GM18907 (cell line): ENCODE measurements around the gene MAOA.
"Not testable (repeated sequence)": the region's sequence is repeated elsewhere in the genome, so short reads cannot be mapped to it uniquely, and the experiment has no call there.

Source experiments
- ATAC-seq: cut with Tn5 transposase; IDR thresholded peaks from one replicate; pipeline ENCODE4 v1.9.1; 2021; ENCODE audit warnings: mild to moderate bottlenecking, moderate library complexity; ENCODE audit not compliant: unreplicated experiment

Gene MAOA

DNA sequence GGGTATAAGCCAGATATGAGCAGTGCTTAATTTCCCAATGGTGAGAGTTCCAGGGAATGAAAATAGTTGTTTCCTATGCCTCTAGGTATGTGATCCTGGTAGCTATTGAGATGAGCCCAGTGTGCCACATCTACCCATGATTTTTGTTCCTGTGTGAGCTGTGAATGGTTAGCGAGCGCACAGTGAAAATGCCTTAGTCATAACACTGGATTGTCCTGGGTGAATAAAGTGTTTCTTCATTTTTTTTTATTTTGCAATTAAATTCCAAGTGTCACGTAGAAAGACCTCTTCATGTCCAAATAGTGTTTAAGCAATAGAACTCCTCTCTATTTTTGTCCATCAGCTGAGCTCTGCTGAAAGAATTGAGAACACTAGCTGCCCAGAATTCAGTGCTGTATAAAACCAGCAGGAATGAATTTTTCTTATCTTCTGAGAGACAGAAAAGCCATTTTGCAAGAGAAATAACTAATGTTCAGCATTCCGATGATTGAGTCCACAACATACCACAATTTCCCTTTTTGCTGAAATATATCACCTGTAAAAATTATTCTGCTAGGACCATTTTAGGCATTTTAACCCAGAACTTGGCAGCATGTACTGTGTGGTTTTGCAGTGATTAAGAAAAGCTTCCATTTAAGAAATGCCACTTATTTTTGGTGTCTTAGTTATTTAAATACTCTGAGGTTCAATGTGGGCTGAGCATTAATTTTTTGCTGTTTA lies 5.6 kb downstream of the MAOA start:
- ATAC-seq = no peak

DNA sequence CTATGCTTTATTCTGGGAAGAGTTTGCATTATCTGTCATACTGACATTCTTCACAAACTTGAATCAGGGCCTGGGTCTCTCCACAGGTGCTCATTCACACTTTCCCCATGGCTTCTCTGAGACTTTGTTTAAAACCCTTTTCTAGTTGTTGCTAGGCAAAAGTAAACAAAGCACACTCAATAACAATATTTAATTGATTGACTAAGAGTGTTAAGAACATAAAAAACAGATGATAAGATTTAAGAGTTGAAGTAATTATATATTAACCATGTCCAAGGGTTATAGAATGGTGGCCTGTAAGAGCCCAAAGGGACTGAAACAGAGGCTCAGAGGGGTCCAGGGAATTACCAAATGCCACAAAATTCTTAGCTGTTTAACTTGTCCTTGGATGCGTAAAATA lies 7.1 kb downstream of the MAOA start:
- ATAC-seq = no peak

DNA sequence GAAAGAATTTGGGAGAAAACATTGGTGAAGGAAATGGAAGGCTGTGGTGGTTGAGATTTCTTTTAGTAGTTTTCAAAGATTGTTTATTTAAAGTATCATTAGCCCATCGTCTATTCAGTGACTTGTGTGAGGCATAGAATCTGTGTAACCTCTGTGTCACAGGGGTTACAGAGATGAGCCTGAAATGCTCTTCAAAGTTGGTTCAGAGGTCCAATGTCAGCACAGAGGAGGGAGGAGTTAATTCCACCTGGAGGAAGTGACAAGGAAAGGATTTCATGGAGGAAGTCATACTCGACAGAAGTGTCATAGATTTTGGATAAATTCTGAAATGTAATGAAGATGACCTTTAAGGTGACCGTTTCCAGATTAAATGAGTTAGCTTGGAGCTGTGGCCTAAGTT lies 8.2 kb downstream of the MAOA start:
- no peak for ATAC-seq

DNA sequence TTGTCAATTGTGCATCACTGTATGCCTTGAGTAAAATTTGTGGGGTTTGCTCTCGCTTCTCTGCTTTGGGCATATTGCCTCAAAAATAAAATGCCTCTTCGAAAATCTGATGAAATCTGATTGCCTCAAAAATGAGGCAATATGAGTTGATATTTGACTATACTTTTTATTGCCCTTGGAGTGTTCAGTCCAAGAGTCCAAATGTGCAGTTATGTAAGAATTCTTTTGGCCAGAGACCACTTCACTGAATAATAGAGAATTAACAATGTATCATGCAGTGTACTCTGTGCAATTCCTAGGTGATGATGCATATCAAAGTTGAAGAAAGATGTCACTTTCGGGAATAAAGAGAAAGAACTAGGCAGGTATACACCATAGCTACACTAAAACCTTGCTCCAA lies 8.6 kb downstream of the MAOA start:
- ATAC-seq = no peak

DNA sequence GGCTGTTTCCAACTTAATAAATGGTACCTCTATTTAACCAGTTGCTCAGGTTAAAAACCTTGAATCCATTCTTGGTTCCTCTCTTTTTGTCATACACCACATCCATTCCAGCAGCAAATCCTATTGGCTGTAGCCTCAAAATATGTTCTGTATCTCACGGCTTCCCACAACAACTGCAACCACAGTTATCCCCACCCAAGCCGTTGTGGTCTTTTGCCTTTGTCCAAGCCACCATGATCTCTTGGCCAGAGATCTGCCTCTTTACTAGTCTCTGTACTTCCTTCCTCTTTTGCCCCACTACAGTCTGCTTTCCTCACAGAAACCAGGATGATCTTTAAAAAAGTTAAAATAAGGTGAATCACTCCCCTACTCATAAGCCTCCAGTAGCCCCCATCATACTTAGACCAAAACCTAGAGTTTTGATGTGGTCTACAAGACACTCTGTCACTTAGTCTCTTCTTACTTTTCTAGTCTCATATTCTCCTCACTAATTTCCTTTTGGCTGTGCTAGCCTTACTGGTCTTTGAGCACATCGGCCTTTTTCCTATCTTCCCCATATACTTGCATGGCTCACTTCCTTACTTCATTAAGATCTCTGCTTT lies 10.3 kb downstream of the MAOA start:
- ATAC-seq = no peak

DNA sequence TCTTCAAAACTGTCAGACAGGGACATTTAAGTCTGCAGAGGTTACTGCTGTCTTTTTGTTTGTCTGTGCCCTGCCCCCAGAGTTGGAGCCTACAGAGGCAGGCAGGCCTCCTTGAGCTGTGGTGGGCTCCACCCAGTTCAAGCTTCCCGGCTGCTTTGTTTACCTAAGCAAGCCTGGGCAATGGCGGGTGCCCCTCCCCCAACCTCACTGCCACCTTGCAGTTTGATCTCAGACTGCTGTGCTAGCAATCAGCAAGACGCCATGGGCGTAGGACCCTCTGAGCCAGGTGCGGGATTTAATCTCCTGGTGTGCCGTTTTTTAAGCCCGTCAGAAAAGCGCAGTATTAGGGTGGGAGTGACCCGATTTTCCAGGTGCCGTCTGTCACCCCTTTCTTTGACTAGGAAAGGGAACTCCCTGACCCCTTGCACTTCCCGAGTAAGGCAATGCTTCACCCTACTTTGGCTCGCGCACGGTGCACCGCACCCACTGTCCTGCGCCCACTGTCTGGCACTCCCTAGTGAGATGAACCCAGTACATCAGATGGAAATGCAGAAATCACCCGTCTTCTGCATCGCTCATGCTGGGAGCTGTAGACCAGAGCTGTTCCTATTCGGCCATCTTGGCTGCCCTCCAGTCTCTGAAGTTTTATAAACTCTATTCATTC lies 20.0 kb downstream of the MAOA start:
- ATAC-seq = not testable (repeated sequence)

DNA sequence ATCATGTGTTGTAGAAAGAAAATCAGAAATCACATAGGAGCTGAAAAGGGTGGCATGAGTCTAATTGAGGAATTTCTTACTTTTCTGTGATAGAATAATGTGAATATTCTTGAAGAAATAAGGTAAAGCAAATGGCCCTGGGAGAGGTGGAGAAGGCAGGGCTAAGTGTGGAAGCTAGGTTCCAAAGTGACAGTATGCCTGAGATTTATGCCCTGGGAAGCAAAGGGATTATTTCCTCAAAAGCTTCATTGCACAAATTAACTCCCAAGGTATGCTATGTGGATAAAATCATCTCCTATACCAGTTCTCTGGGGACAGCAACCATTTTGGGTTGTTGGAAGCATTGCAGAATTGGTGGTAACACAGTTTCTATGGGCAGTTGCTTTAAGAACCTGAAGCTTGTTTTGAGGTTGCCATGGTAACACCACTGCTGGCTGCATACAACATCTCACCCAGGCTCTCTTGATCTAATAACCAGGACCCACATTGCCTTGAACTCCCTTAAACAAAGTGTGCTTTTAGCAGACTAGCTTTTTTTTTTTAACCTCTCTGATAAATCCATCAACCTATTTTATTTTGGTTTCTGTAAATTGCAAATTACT lies 21.0 kb downstream of the MAOA start:
- no peak for ATAC-seq

DNA sequence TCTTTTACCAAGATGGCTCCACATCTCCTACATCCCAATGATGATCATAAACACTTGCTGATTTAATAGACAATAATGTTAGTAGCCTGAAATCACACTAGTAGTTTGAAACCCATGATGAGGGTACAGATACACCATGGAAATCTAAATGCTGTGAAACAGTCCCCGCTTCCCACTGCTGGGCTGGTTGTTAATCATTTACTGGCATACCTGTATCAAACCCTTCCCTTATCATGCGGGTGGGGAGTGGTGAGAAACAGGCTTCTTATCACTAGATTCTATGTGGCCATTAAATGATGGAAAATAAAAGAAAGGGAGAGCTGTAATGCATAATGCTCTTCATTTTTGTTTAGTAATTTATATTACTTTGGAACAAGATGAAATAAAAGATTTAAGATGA lies 21.9 kb downstream of the MAOA start:
- ATAC-seq = no peak

DNA sequence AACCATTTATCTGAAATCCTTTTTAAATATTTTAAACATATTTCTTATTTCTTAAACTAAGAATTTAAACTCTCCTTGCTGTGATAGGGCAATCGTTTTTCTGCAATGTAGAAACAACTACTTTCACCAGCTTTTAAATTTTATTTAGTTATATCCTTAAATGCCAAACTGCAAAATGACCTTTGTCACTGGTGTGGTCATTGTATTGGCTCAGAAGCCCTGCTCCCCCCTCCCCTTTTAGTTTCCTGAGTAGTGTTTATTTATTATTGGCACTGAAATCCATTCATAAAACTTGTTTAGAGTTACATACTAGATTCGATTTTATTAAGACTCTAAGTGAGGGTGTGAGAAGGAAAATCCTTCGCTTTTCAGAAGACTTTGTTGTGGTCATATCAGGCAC lies 23.0 kb downstream of the MAOA start:
- ATAC-seq = no peak

DNA sequence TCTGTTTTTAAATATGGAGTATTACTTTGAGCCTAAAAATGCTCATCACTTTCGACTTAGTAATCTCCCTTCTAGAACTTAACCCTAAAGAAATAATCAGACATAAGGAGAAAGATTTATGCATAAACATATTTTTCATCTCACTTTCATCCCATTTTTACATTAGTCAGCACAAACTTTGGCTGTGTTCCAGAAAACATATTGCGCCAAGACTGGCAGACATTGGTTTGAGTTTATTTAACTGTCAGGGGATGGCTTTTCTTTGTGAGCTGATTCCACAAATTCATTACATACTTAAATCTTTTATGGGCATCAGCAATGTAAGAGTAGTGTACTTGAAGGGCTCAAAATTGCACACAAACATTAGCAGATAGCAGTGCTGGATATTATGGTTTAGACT lies 23.7 kb downstream of the MAOA start:
- ATAC-seq = no peak

DNA sequence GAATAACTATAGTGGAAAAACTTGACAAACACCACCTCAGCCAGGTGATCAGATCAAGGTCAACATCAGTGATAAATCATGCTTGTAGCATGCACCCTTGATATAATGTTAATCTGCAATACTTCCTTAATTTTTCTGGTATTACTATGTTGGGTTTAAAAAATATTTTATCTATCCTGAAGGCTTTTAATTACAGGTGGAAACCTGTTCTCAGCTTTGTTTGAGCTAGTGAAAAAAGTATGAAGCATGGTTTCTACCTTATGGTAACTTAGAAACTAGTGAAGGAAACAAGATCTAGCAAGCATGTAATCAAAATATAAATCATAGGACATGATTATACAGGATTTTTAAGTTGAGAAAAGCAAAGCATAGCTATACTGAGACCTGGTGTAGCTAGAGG lies 26.6 kb downstream of the MAOA start:
- no peak for ATAC-seq

DNA sequence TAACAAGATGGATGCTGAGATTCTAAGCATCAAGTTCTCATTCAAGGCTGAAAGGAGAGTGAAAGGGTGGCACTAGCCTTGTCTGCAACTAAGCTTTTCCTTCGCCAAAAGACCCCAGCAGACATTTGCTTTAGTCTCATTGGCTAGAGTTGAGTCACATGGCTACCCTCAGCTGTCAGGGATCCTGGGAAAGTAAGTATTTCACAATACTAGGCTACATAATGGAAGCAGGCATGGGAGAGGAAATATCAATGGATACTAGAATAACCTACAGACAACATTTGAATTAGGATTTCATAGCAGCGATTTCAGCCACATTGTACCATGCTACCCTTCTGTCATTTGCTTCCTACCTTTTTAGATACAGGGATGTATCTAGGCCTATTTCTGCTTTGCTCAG lies 29.1 kb downstream of the MAOA start:
- ATAC-seq = no peak

DNA sequence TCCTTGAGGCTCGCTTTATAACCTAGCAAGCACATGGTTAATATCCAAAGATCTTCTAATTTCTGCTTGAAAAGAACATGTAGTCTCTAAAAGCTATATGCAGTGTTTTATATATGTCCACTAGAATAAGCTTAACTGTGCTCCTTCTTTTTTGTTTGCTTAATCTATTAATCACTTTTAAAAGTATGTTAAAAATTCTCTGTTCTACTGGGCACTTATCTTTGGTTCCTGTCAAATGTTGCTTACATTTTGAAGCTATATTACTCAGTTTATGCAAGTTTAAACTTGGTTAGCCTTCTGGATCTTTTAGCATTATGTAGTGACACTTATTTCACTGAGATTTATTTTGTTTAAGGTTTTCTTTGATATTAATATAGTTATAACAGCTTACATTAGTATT lies 32.5 kb downstream of the MAOA start:
- no peak for ATAC-seq

DNA sequence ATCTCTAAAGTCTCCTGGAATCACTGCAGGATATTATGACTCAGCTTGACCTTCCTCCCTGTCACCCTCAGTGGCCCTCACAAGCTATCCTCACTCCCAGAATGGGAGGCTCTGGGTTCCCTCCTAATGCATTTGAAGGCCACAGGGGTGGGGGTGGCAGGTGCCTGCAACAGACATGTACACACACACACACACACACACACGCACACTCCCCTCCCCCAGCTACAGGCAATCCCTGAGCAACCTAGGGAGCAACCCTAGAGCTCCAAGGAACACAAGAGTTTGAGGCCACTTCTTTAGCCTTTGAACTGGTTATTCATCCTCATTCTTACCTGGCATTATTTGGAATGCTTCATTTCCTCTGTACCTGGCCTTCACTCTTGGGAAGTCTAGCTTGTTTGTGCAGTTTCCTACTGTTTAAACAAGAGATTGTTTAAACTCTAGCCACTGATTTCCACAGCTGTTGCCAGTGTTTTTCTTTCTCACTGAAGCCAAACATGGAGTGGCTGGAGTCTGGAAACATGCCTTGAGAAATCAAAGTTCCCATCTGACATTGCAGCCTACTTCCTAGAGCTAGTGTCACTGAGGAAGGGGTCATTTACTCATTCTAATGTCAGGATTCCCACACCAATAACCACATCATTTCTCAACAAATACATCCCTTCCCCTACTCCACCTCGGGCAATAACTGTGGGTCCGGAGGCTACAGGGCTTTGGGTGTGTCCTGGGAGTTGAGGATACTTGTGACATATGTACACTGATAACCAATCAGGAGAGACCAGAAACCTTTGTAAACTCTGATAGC lies 37.7 kb downstream of the MAOA start:
- ATAC-seq = no peak

DNA sequence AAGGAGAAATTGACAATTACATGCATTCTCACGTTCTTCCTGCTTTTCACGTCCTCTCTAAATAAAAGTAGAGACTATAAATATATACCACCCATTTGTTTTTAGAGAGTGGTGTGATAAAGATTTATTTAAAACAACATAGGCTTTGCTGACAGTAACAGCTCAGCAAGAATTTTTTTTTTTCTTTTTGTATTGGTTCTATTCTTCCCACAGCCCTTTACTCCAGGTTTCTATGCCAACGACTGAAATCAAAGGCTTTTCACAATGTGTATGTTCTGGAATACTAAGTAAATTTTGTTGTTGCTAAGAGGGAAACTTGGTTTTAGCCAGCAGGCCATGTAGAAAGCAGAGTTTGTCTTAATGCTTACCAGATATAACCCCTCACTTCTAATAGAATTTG lies 43.4 kb downstream of the MAOA start:
- no peak for ATAC-seq

DNA sequence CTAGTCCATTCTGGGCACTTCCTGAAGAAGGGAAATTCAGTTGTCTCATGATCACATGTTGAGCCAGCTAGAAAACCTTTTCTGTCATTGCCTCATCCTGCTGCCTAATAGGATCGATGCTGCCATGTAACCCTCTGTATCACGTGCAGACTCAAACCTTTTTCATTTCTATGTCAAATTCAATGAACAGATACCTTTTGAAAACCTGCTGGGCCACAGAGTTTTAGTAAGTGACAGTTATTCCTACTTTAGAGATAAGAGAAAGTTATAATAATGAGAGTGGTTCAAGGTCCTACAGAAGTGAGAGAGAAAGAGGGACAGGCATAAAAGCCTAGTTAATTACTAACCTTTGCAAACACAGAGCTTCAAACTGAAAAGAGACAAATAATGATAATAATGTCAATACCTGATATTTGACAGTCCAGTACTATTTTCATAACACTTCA lies 46.0 kb downstream of the MAOA start:
- no peak for ATAC-seq

DNA sequence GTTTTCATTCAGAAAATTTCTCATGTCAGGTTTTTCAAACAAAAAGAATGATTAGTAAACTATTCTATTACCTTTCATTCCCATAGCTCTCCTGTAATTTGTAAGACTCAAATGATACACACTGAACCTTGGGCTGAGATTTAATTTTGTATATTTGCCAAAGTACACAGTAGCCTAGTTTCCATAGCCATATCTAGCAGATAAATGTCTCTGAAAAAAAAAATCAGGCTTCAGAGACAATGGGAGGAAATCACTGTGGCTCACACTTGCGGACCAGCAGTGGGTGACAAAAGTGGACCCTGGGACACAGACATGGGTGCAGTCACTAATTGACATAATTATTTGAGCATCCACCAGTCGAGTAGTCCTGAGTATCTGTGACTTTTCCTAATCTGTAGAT lies 46.6 kb downstream of the MAOA start:
- ATAC-seq = no peak

DNA sequence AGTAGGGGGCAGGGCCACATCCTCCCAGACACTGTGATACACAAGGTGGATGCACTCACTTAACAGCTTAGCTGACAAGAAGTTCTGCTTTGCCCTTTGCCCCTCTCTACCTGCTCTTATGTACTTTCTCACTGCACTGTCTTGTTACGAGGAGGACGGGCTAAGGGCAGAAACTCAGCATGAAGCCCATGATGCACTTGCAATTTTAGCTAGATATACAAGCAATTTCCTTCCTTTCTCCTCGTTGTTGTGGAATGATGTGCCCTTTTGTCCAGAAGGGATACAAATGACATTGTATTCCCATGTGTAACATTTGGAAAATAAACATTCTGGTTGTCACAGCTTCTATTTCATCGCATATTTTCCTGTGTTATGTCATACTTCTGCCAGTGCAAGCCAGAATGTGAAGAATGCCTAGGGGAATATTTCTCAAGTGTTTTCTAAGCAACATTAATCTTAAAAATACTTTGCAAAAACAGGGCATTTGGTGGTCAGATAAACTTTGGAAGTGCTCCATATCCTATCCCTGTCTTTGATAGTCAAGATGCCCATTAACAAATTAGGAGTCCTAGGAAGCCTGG lies 47.2 kb downstream of the MAOA start:
- ATAC-seq = no peak

DNA sequence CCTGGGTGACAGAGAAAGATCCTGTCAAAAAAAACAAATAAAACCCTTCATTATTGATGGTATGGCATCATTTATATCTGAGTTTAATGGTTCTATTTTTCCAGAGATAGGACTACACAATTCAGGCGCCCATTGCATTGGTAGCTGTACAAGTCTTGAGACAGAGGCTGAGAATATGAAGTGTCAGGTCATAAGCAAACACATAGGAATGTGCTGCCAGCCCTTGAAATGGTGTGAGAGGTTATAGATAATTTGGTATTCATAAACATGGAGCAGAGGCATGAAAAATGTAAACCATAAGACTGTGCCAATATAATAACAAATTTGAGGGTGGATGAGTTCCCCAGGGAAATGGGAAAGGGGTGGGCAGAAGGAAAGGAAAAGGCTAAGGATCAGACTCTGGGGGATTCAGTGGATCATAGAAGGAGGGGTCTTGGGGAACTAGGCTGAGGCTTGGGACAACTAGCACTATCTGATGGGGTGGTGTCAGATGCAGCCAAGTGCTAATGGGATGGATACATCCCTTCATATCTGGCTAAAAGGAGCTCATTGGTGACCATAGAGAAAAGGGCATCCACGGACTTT lies 50.8 kb downstream of the MAOA start:
- no peak for ATAC-seq

DNA sequence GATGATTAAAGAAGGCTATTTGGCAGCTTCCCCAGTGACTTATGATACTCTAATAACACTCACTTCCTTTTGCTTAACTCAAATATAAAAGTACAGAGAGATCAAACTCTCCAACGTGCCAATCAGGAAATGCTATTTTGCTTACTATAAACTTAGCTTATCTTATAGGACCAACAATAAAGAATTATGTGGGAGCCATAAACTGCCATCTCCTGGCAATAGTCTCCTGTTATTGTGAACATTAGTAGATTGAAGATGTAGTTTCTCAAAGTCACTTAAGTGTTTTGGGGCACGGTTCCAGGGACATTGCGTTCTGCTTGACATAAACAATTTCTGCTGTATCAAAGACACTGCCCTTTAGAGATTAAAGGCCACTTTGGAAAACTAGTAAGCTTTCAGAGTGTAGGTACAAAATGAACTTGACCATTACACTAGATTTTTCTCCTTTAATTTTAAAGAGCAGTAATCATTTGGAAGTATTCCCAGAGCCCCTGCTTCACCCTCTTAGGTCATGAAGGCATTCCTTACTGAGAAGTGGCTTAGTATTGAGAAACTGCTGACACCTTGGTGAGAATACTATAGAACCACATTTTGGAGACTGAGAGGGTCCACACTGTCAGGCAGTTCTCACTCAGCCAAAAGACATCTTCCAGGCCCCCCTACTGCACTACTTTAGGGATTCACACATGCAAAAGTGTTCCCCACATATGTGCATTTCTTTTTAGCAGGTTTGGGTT lies 51.9 kb downstream of the MAOA start:
- no peak for ATAC-seq
